ENCODE measurements around the gene PNPO.

Gene PNPO

DNA sequence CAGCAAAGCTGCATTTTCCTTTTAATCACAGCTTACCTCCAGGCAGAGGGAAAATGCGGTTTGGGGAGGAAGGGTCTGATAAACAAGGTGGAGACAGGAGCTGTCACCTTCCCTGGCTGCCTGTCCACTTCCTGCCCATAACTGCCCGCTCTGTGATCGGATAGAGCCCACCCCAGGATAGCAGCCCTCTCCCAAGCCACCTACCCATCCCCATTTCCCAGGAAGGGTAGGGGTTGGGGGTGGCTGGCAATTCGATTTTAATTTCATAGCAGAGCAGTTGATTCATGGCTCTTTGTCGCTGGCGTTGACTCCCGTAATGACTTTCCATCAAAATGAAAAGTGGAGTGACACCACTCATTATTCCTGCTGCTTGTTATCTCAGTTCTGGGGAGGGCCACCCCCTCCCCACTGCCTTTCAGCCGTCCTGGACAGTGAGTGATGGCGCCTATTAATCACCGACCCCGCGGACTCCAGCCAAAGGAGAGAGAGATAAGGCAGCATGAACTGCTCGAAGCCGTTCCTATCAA, 40.8 kb downstream of the PNPO start:
- TF ChIP-seq, protein P1, sequence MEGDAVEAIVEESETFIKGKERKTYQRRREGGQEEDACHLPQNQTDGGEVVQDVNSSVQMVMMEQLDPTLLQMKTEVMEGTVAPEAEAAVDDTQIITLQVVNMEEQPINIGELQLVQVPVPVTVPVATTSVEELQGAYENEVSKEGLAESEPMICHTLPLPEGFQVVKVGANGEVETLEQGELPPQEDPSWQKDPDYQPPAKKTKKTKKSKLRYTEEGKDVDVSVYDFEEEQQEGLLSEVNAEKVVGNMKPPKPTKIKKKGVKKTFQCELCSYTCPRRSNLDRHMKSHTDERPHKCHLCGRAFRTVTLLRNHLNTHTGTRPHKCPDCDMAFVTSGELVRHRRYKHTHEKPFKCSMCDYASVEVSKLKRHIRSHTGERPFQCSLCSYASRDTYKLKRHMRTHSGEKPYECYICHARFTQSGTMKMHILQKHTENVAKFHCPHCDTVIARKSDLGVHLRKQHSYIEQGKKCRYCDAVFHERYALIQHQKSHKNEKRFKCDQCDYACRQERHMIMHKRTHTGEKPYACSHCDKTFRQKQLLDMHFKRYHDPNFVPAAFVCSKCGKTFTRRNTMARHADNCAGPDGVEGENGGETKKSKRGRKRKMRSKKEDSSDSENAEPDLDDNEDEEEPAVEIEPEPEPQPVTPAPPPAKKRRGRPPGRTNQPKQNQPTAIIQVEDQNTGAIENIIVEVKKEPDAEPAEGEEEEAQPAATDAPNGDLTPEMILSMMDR (conservative IDR thresholded peaks at IDR 0.05; ENCODE audit: low read length), result no peak
- no peak for TF ChIP-seq EZH2phosphoT487 (IDR thresholded peaks at IDR 0.05; ENCODE audit: borderline replicate concordance)
- Histone ChIP-seq H3K36me3 (ENCODE audit: insufficient read depth, low read length) (peaks cover 26% of the 10 kb centered on the region; the same call in 1 of the 2 replicates), H3K79me2 (ENCODE audit: insufficient read depth, low read length) (no peaks in the 10 kb centered on the region), H3K4me1 (ENCODE audit: insufficient read depth, low read length, poor library complexity, severe bottlenecking) (peaks cover 37% of the 10 kb centered on the region), H3K9me3 (ENCODE audit: insufficient read depth, low read depth, low read length) (no peaks in the 10 kb centered on the region), H3K4me2 (ENCODE audit: low read depth, low read length, poor library complexity, severe bottlenecking) (peak overlapping the region; percentile 82), H3K9me2 (replicated peaks; ENCODE audit: low read depth, low read length) (no peaks in the 10 kb centered on the region), H3K9ac (ENCODE audit: low read depth, low read length, poor library complexity, severe bottlenecking) (peak overlapping the region; percentile 32), H2AFZ (ENCODE audit: low read length) (no peak overlapping the region), H3K4me3 (ENCODE audit: low read length, poor library complexity, severe bottlenecking) (peak overlapping the region; percentile 62), H3F3A (ENCODE audit: low read depth) (peaks cover 5% of the 10 kb centered on the region; the same call in 1 of the 2 replicates), H4K20me1 (ENCODE audit: insufficient read depth, low read length, poor library complexity, severe bottlenecking) (peaks cover 6% of the 10 kb centered on the region), H3K27me3 (ENCODE audit: insufficient read depth, low read length, poor library complexity, severe bottlenecking) (no peaks in the 10 kb centered on the region)

DNA sequence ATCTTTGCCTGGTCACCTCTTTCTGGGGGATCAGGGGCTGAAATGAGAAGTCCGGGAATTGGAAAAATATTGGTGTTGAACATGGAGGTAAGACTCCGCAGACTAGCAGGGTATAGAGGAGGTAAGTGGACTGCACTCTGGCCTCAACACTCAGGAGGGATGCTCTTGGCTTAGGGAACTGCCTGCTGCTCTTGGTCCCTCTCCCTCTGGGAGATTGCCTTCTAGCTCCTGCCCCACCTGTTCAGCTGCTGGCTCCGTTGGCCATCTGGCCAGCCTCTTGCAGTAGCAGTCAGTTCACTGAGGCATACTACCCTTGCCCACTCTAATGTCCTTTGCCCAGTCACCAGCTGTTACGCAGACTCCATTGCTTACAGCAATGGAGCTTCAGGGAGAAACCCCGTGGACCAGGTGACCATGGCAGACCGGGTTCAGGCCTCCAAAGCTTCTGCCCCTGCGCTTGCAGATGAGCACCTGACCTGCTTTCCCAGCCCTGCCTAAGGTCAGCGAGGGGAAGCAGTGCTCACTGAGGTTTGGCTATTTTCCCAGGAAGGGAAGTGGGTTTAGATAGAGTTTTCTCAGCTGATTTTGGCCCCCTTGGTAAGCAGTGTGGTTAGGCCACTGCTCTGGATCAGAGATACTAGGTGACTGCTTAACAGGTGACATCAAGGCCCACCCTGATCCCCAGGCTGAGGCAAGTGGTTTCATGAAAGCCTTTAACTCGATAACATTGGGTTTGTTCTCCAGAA, 41.4 kb downstream of the PNPO start:
- Histone ChIP-seq H4K20me1 (ENCODE audit: insufficient read depth, low read length, poor library complexity, severe bottlenecking) (peaks cover 6% of the 10 kb centered on the region), H3K36me3 (ENCODE audit: insufficient read depth, low read length) (peaks cover 26% of the 10 kb centered on the region; the same call in 1 of the 2 replicates), H3K9ac (ENCODE audit: low read depth, low read length, poor library complexity, severe bottlenecking) (peak overlapping the region; percentile 32), H3K9me3 (ENCODE audit: insufficient read depth, low read depth, low read length) (no peaks in the 10 kb centered on the region), H3K79me2 (ENCODE audit: insufficient read depth, low read length) (no peaks in the 10 kb centered on the region), H3K27me3 (ENCODE audit: insufficient read depth, low read length, poor library complexity, severe bottlenecking) (no peaks in the 10 kb centered on the region), H3K4me3 (ENCODE audit: low read length, poor library complexity, severe bottlenecking) (no peak overlapping the region), H3K4me2 (ENCODE audit: low read depth, low read length, poor library complexity, severe bottlenecking) (peak overlapping the region; percentile 82), H3F3A (ENCODE audit: low read depth) (peaks cover 5% of the 10 kb centered on the region; the same call in 1 of the 2 replicates), H2AFZ (ENCODE audit: low read length) (no peak overlapping the region), H3K4me1 (ENCODE audit: insufficient read depth, low read length, poor library complexity, severe bottlenecking) (peaks cover 40% of the 10 kb centered on the region), H3K9me2 (replicated peaks; ENCODE audit: low read depth, low read length) (no peaks in the 10 kb centered on the region)
- TF ChIP-seq, protein P1 (conservative IDR thresholded peaks at IDR 0.05; ENCODE audit: low read length), result no peak
- no peak for TF ChIP-seq EZH2phosphoT487 (IDR thresholded peaks at IDR 0.05; ENCODE audit: borderline replicate concordance)

DNA sequence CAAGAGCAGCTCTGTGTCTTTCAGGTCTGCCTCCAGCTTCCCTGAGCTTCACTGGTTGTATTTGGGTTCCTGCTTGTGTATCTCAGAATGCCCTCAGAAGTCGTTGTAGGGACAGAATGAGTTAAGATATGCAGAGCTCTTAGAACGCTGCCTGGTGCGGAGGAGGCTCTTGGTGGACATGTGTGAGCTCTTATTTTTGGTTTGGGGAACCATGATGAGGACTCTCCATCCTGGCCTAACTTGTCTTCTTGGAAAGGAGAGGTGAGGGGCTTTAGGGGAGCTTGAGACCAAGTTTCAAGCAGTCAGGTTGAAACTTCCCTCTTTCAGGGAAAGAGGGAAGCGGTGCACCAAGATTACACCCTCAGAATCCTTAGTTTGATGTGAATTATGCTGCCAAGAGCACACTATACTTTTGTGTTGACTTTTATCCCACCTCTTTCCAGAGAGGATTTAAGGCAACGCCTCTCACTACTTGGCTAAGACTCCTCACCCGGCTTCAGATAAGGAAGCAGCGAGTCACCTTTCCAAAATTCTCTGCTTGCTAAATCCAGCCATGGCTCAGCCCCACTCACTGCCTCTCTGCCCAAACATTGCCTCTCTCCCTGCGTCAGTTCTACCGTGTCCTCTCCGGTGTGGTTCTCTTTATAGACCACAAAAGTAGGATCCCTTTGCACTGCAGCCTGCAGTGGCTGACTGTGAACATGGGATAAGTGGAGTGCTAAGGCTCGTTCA, 42.3 kb downstream of the PNPO start:
- Histone ChIP-seq H4K20me1 (ENCODE audit: insufficient read depth, low read length, poor library complexity, severe bottlenecking) (peaks cover 5% of the 10 kb centered on the region), H3K4me1 (ENCODE audit: insufficient read depth, low read length, poor library complexity, severe bottlenecking) (peaks cover 42% of the 10 kb centered on the region), H3K4me3 (ENCODE audit: low read length, poor library complexity, severe bottlenecking) (no peak overlapping the region), H3K9me2 (replicated peaks; ENCODE audit: low read depth, low read length) (no peaks in the 10 kb centered on the region), H3K27me3 (ENCODE audit: insufficient read depth, low read length, poor library complexity, severe bottlenecking) (no peaks in the 10 kb centered on the region), H3K36me3 (ENCODE audit: insufficient read depth, low read length) (peaks cover 24% of the 10 kb centered on the region; the same call in 1 of the 2 replicates), H3K4me2 (ENCODE audit: low read depth, low read length, poor library complexity, severe bottlenecking) (peak overlapping the region; percentile 82), H3K79me2 (ENCODE audit: insufficient read depth, low read length) (no peaks in the 10 kb centered on the region), H3F3A (ENCODE audit: low read depth) (peaks cover 5% of the 10 kb centered on the region; the same call in 1 of the 2 replicates), H3K9ac (ENCODE audit: low read depth, low read length, poor library complexity, severe bottlenecking) (no peak overlapping the region), H2AFZ (ENCODE audit: low read length) (no peak overlapping the region), H3K9me3 (ENCODE audit: insufficient read depth, low read depth, low read length) (no peaks in the 10 kb centered on the region)
- TF ChIP-seq, protein P1 (conservative IDR thresholded peaks at IDR 0.05; ENCODE audit: low read length), result no peak
- TF ChIP-seq EZH2phosphoT487 (IDR thresholded peaks at IDR 0.05; ENCODE audit: borderline replicate concordance), result no peak

Data from Loucy (cell line).